Suprapubic skin (tissue), 3 donors: ENCODE data around the gene OPN1MW3.
"Not testable (repeated sequence)": the region's sequence is repeated elsewhere in the genome, so short reads cannot be mapped to it uniquely, and the experiment has no call there.

Experiments used
- CTCF ChIP-seq, 2 donors: fragments of 200-600 bp in 1 of 2; fragments of 450-650 bp in 1 of 2; sonication (generic) in 1 of 2; IDR thresholded peaks; one replicate each; pipeline ENCODE4 v1.5.1; 2016 to 2019; ENCODE audit warnings: antibody characterized with exemption in 2 of 2, mild to moderate bottlenecking in 1 of 2, moderate library complexity in 1 of 2
- POLR2AphosphoS5 ChIP-seq, 3 donors: sonication (generic); formaldehyde crosslinking; IDR thresholded peaks; one replicate each; pipeline ENCODE4 v1.6.1; 2017; ENCODE audit warnings: antibody characterized with exemption in 3 of 3

DNA sequence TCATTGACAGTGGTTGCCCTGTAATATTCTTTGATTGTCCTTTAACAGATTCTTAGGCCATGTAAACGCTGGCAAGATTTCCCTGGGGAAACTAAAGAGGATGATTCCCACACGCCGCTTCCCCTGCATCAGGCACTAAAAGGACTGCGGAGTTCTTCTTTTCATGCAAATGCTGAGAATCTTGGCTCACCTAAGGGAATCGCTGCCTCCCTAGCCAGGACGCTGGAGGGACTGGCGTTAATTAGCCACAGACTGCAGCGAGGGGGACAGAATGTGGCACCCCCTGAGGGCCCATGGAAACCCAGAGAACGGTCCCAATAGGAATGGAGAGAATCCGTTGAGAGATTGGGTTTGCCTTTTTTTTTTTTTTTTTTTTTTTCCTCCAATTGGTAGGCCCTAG is 45.9 kb upstream of the OPN1MW3 start:
- TF ChIP-seq CTCF, POLR2AphosphoS5 (IDR thresholded peaks at IDR 0.05): not testable (repeated sequence)
